Trophoblast cell (in vitro differentiated cells and primary cell): ENCODE results near the gene CDC45. TPM values are rescaled to one million over a fixed set of nuclear protein-coding genes. Genes with fewer than 3 reads are reported as not detected.

Source experiments
- DNase-seq, 2 donors: peaks; one replicate each; pipeline ENCODE4 v3.0.0-alpha.2; 2016
- H2AFZ ChIP-seq: 2 replicates; pipeline ENCODE4 v1.6.1; 2013; ENCODE audit warnings: low read length, moderate library complexity, mild to moderate bottlenecking; ENCODE audit not compliant: insufficient read depth, poor library complexity
- H2AK5ac ChIP-seq: 2 replicates; pipeline ENCODE4 v1.6.1; 2013; ENCODE audit warnings: mild to moderate bottlenecking, low read length
- H2BK120ac ChIP-seq: 2 replicates; pipeline ENCODE4 v1.6.1; 2013; ENCODE audit warnings: low read length, mild to moderate bottlenecking, moderate library complexity; ENCODE audit not compliant: insufficient read depth, poor library complexity
- H2BK12ac ChIP-seq: 2 replicates; pipeline ENCODE4 v1.6.1; 2013; ENCODE audit warnings: mild to moderate bottlenecking, low read length, moderate library complexity
- H2BK5ac ChIP-seq: 2 replicates; pipeline ENCODE4 v1.6.1; 2013; ENCODE audit warnings: low read length, low read depth, moderate library complexity, mild to moderate bottlenecking; ENCODE audit not compliant: poor library complexity
- H3K14ac ChIP-seq: 2 replicates; pipeline ENCODE4 v1.6.1; 2013; ENCODE audit warnings: mild to moderate bottlenecking, low read length
- H3K18ac ChIP-seq: 2 replicates; pipeline ENCODE4 v1.6.1; 2013; ENCODE audit warnings: mild to moderate bottlenecking, low read length
- H3K23ac ChIP-seq: 2 replicates; pipeline ENCODE4 v1.6.1; 2013; ENCODE audit warnings: low read length
- H3K27ac ChIP-seq: 2 replicates; pipeline ENCODE4 v1.5.1; 2013; ENCODE audit warnings: low read depth, mild to moderate bottlenecking, inconsistent platforms, low read length, moderate library complexity
- H3K27me3 ChIP-seq: 2 replicates; pipeline ENCODE4 v1.6.1; 2013; ENCODE audit warnings: inconsistent platforms, mild to moderate bottlenecking, low read length, moderate library complexity; ENCODE audit not compliant: insufficient read depth
- H3K36me3 ChIP-seq, 2 experiments: 1 replicate in 1 of 2; 2 replicates in 1 of 2; pipeline ENCODE4 v1.6.1; 2013; ENCODE audit warnings: low read length in 2 of 2, mild to moderate bottlenecking in 2 of 2, moderate library complexity in 1 of 2; ENCODE audit not compliant: insufficient read depth in 2 of 2, control insufficient read depth in 1 of 2
- H3K4ac ChIP-seq: 2 replicates; pipeline ENCODE4 v1.6.1; 2013; ENCODE audit warnings: low read depth, mild to moderate bottlenecking, low read length, moderate library complexity
- H3K4me1 ChIP-seq, 2 experiments: 1 replicate in 1 of 2; 2 replicates in 1 of 2; pipeline ENCODE4 v1.6.1; 2013; ENCODE audit warnings: low read length in 2 of 2, mild to moderate bottlenecking in 2 of 2, moderate library complexity in 1 of 2; ENCODE audit not compliant: insufficient read depth in 2 of 2, control insufficient read depth in 1 of 2
- H3K4me2 ChIP-seq: 2 replicates; pipeline ENCODE4 v1.6.1; 2013; ENCODE audit warnings: inconsistent platforms, mild to moderate bottlenecking, low read length, moderate library complexity
- H3K4me3 ChIP-seq: 2 replicates; pipeline ENCODE4 v1.5.1; 2013; ENCODE audit warnings: mild to moderate bottlenecking, low read depth, low read length, inconsistent platforms
- H3K79me1 ChIP-seq: one replicate; pipeline ENCODE4 v1.6.1; 2013; ENCODE audit warnings: low read length
- H3K79me2 ChIP-seq: 2 replicates; pipeline ENCODE4 v1.6.1; 2013; ENCODE audit warnings: low read length, mild to moderate bottlenecking; ENCODE audit not compliant: control insufficient read depth, insufficient read depth, poor library complexity
- H3K9ac ChIP-seq: 2 replicates; pipeline ENCODE4 v1.6.1; 2013; ENCODE audit warnings: mild to moderate bottlenecking, low read length
- H3K9me3 ChIP-seq: 2 replicates; pipeline ENCODE4 v1.6.1; 2013; ENCODE audit warnings: low read depth, mild to moderate bottlenecking, control low read depth, inconsistent platforms, low read length; ENCODE audit not compliant: insufficient read depth
- H4K12ac ChIP-seq: 2 replicates; pipeline ENCODE4 v1.6.1; 2013; ENCODE audit warnings: low read depth, mild to moderate bottlenecking, low read length, moderate library complexity
- H4K8ac ChIP-seq: 2 replicates; pipeline ENCODE4 v1.6.1; 2013; ENCODE audit warnings: low read depth, mild to moderate bottlenecking, low read length, moderate library complexity
- H4K91ac ChIP-seq: one replicate; pipeline ENCODE4 v1.6.1; 2013; ENCODE audit warnings: low read depth, mild to moderate bottlenecking, low read length, moderate library complexity
- WGBS: extraction: QIAGEN DNeasy Blood & Tissue Kit; methylation state at CpG from one replicate; pipeline ENCODE4 v1.1.7; 2013; ENCODE audit warnings: missing lambda C conversion rate; ENCODE audit not compliant: insufficient read length, insufficient coverage; ENCODE audit errors: extremely low coverage; 5-methylcytosine and 5-hydroxymethylcytosine counted together
- polyA plus RNA-seq: library from polyadenylated mRNA; stranded (reverse); fragments of 200-250 nt; gene quantifications from 2 replicates; pipeline ENCODE4 v1.2.3, GENCODE V29; 2013

CDC45 gene, protein sequence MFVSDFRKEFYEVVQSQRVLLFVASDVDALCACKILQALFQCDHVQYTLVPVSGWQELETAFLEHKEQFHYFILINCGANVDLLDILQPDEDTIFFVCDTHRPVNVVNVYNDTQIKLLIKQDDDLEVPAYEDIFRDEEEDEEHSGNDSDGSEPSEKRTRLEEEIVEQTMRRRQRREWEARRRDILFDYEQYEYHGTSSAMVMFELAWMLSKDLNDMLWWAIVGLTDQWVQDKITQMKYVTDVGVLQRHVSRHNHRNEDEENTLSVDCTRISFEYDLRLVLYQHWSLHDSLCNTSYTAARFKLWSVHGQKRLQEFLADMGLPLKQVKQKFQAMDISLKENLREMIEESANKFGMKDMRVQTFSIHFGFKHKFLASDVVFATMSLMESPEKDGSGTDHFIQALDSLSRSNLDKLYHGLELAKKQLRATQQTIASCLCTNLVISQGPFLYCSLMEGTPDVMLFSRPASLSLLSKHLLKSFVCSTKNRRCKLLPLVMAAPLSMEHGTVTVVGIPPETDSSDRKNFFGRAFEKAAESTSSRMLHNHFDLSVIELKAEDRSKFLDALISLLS
- polyA plus RNA-seq: 13.0 and 13.1 TPM in 2 replicates

DNA sequence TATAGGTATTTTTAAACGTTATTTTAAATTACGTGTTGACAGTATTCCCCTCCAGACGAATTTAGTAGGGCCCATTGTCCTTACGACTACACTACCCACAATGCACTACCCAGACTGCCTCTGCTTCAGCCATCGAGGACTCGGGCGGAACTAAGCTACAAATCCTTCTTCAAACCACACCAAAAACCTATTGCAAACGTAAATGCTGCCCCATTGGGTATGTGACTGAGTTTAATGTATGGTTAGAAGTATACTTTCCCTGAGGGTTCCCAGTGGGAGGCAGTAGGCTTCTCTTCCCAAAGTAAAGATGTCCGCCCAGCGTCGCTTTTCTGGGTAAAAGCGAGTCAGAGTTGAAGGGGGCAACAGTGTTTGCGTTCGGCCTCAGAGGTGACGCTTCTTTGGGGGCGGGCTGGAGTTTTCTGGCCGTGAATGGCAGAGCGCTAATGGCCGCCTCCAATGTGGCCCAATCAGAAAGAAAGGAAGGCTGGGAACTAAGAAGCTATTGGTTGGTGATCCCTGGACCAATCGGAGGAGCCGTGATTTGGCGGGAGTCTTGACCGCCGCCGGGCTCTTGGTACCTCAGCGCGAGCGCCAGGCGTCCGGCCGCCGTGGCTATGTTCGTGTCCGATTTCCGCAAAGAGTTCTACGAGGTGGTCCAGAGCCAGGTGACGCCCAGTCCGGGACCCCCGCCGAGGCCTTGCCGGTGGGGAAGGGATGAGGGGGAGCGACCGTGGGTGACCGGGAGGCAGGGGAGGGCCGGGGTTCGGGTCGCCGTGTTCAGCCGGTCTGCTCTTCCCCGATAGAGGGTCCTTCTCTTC, at the start of gene CDC45:
TSS of gene CDC45 (plus strand) at position 566 of the 818 bp plus-strand sequence. CDS start at position 615, 49 bp downstream.
- peak within 1 kb of the TSS; percentile 73 for H3K4ac ChIP-seq
- no peak within 1 kb of the TSS for H2BK12ac ChIP-seq
- H3K9me3 ChIP-seq: no peaks in the 10 kb centered on the region
- H4K91ac ChIP-seq: peak within 1 kb of the TSS; percentile 85
- H2AFZ ChIP-seq: peak within 1 kb of the TSS; percentile 94
- H3K4me1 ChIP-seq: peaks cover 4 to 7% of the 10 kb centered on the region in 2 experiments
- H3K4me2 ChIP-seq: peak within 1 kb of the TSS; percentile 99
- H3K14ac ChIP-seq: peak within 1 kb of the TSS; percentile 81
- peak within 1 kb of the TSS; percentile 86 for H2BK120ac ChIP-seq
- H4K8ac ChIP-seq: peak within 1 kb of the TSS; percentile 88
- no CpG with 5 or more reads among the region's 50 CpGs for WGBS
- H3K27me3 ChIP-seq: no peaks in the 10 kb centered on the region
- H2AK5ac ChIP-seq: peak within 1 kb of the TSS; percentile 45
- peak within 1 kb of the TSS; percentile 94 for H3K9ac ChIP-seq
- H3K18ac ChIP-seq: peak within 1 kb of the TSS; percentile 87
- H3K27ac ChIP-seq: peak within 1 kb of the TSS; percentile 87
- peak within 1 kb of the TSS; percentile 97 for H2BK5ac ChIP-seq
- H3K36me3 ChIP-seq: peaks cover 17 to 22% of the 10 kb centered on the region in 2 experiments
- H4K12ac ChIP-seq: peak within 1 kb of the TSS; percentile 52
- DNase-seq: peak; percentile 98 to 99
- peaks cover 9% of the 10 kb centered on the region for H3K79me1 ChIP-seq
- peak within 1 kb of the TSS; percentile 93 for H3K4me3 ChIP-seq
- H3K23ac ChIP-seq: no peak within 1 kb of the TSS
- H3K79me2 ChIP-seq: peaks cover 16% of the 10 kb centered on the region

- Histone ChIP-seq H3K18ac (no peak overlapping the region), H3K27ac (no peak overlapping the region), H3K4me3 (peak overlapping the region; percentile 87), H2AK5ac (no peak overlapping the region), H3K9ac (peak overlapping the region; percentile 86), H3K4me2 (peak overlapping the region; percentile 72), H2AFZ (no peak overlapping the region), H3K79me1 (peaks cover 12% of the 10 kb centered on the region), H3K9me3 (no peaks in the 10 kb centered on the region), H2BK12ac (no peak overlapping the region), H3K27me3 (no peaks in the 10 kb centered on the region), H3K4ac (peak overlapping the region; percentile 100), H3K79me2 (peaks cover 16% of the 10 kb centered on the region), H4K12ac (no peak overlapping the region), H3K36me3 (peaks cover 2 to 8% of the 10 kb centered on the region in 2 experiments), H2BK120ac (no peak overlapping the region), H4K8ac (no peak overlapping the region), H3K4me1 (peaks cover 7 to 12% of the 10 kb centered on the region in 2 experiments), H3K14ac (no peak overlapping the region), H4K91ac (no peak overlapping the region), H2BK5ac (no peak overlapping the region), H3K23ac (no peak overlapping the region)
- WGBS: no CpG with 5 or more reads among the region's 12 CpGs
- no peak for DNase-seq
These were observed 49.5 kb upstream of the CDC45 start for GRCh38 chr22:19429950-19430889.

DNA sequence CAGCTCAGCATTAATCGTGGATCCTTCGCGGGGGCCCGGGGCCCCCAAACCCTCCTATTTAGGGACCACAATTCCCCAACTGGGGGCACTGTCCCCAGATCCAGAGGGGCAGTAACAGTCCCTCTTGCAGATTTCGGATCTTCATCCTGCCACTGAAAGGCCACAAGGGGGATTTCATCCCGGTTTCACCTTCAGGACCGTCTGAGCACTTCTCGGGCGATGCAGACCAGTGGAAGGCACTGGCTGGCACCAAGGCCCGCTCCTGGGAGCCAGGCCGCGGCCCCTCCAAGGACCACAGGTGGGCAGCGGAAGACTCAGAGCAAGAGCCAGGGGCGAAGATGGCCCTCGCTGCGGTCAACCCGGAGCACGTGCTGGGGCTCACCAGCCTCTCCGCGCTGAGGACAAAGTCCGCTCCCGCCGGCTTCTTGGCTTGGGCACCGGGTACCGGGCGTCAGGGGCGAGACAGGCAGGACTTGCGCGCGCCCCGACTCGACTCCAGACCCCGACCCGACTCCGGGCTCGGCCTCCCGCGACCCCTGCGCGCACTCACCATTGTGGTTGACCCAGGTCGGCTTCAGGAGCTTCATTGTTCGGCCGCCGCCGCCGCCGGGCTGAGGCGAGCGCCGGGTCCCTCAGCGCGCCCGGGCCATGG, 48.7 kb upstream of the CDC45 start:
- peak overlapping the region; percentile 87 for H3K4me3 ChIP-seq
- peak overlapping the region; percentile 86 for H3K9ac ChIP-seq
- WGBS: no CpG with 5 or more reads among the region's 53 CpGs
- peak overlapping the region; percentile 86 for H3K14ac ChIP-seq
- peak overlapping the region; percentile 100 for H3K4ac ChIP-seq
- H3K79me1 ChIP-seq: peaks cover 12% of the 10 kb centered on the region
- peaks cover 16% of the 10 kb centered on the region for H3K79me2 ChIP-seq
- peaks cover 7 to 12% of the 10 kb centered on the region in 2 experiments for H3K4me1 ChIP-seq
- H3K27ac ChIP-seq: peak overlapping the region; percentile 27
- H3K36me3 ChIP-seq: peaks cover 7 to 13% of the 10 kb centered on the region in 2 experiments
- H3K9me3 ChIP-seq: no peaks in the 10 kb centered on the region
- H2AK5ac ChIP-seq: peak overlapping the region; percentile 95
- no peak overlapping the region for H3K23ac ChIP-seq
- peak overlapping the region; percentile 38 for H2BK5ac ChIP-seq
- H4K8ac ChIP-seq: peak overlapping the region; percentile 96
- peak in 1 of 2 donors; percentile 27 for DNase-seq
- peak overlapping the region; percentile 86 for H4K91ac ChIP-seq
- H4K12ac ChIP-seq: peak overlapping the region; percentile 89
- H2BK12ac ChIP-seq: no peak overlapping the region
- peak overlapping the region; percentile 88 for H2AFZ ChIP-seq
- peak overlapping the region; percentile 72 for H3K4me2 ChIP-seq
- no peaks in the 10 kb centered on the region for H3K27me3 ChIP-seq
- peak overlapping the region; percentile 58 for H2BK120ac ChIP-seq
- peak overlapping the region; percentile 88 for H3K18ac ChIP-seq
